SK-N-SH (cell line): ENCODE data around the gene SNRNP200. TPM values are rescaled to one million over a fixed set of nuclear protein-coding genes. Genes with fewer than 3 reads are reported as not detected.

ENCODE experiments used
- CTCF ChIA-PET: fragments of 300-600, 350-600 bp; formaldehyde crosslinking; extraction: SDS; loops from one replicate; lab custom pipeline; 2021; lab: Yijun Ruan, JAX
- POLR2A ChIA-PET: fragments of 350-600 bp; sonication (Branson Sonifier 250); formaldehyde crosslinking; extraction: SDS; loops from one replicate; lab custom pipeline; 2020; ENCODE audit warnings: antibody characterized with exemption, inconsistent platforms; lab: Yijun Ruan, JAX
- DNase-seq: peaks from one replicate; pipeline ENCODE4 v3.0.0; 2012
- H2AFZ ChIP-seq: fragments of 200-600 bp; sonication (generic); 2 replicates; pipeline ENCODE4 v1.8.1; 2016; ENCODE audit warnings: antibody characterized with exemption, mild to moderate bottlenecking, low read depth
- H3F3A ChIP-seq: fragments of 200-600 bp; sonication (generic); replicated peaks from 2 replicates; pipeline ENCODE3; 2016; ENCODE audit warnings: antibody characterized with exemption, mild to moderate bottlenecking; ENCODE audit not compliant: insufficient read depth
- H3K27ac ChIP-seq, 2 experiments: fragments of 200-500 bp in 1 of 2; fragments of 200-600 bp in 1 of 2; sonication (Bioruptor generic) in 1 of 2; sonication (generic), shearing (Covaris generic) in 1 of 2; 2 replicates each; pipeline versions ENCODE4 v1.5.1 to v1.6.1; 2014 to 2016; ENCODE audit warnings: low read depth in 2 of 2, inconsistent platforms in 1 of 2, low read length in 1 of 2, mild to moderate bottlenecking in 1 of 2, mixed read lengths in 1 of 2
- H3K27me3 ChIP-seq: fragments of 200-600 bp; sonication (generic), shearing (Covaris generic); 2 replicates; pipeline ENCODE4 v1.6.1; 2016; ENCODE audit warnings: mixed run types; ENCODE audit not compliant: insufficient read depth
- H3K36me3 ChIP-seq, 2 experiments: fragments of 200-500 bp in 1 of 2; fragments of 200-600 bp in 1 of 2; sonication (Bioruptor generic) in 1 of 2; sonication (generic) in 1 of 2; replicated peaks in 1 of 2; 2 replicates each; pipeline versions ENCODE3 to v1.5.1; 2014 to 2016; ENCODE audit warnings: low read length in 1 of 2, mild to moderate bottlenecking in 1 of 2; ENCODE audit not compliant: insufficient read depth in 2 of 2, control insufficient read depth in 1 of 2
- H3K4me1 ChIP-seq, 2 experiments: fragments of 200-500 bp in 1 of 2; fragments of 200-600 bp in 1 of 2; sonication (Bioruptor generic) in 1 of 2; sonication (generic), shearing (Covaris generic) in 1 of 2; 2 replicates each; pipeline versions ENCODE4 v1.5.1 to v1.6.1; 2014 to 2016; ENCODE audit warnings: low read depth in 1 of 2, low read length in 1 of 2, mixed run types in 1 of 2; ENCODE audit not compliant: insufficient read depth in 2 of 2, control insufficient read depth in 1 of 2
- H3K4me2 ChIP-seq: fragments of 200-600 bp; sonication (generic), shearing (Covaris generic); 2 replicates; pipeline ENCODE4 v1.6.1; 2017; ENCODE audit warnings: mixed run types
- H3K4me3 ChIP-seq, 2 experiments: fragments of 200-500 bp in 1 of 2; fragments of 200-600 bp in 1 of 2; sonication (Bioruptor generic) in 1 of 2; sonication (generic), shearing (Covaris generic) in 1 of 2; 2 replicates each; pipeline versions ENCODE4 v1.5.1 to v1.8.1; 2014 to 2016; ENCODE audit warnings: low read depth in 2 of 2, inconsistent platforms in 1 of 2, low read length in 1 of 2, mild to moderate bottlenecking in 1 of 2, mixed read lengths in 1 of 2, moderate library complexity in 1 of 2
- H3K79me2 ChIP-seq: fragments of 200-600 bp; sonication (generic); 2 replicates; pipeline ENCODE4 v1.8.1; 2017; ENCODE audit warnings: mild to moderate bottlenecking; ENCODE audit not compliant: insufficient read depth
- H3K9ac ChIP-seq: fragments of 200-600 bp; sonication (generic); 2 replicates; pipeline ENCODE4 v1.6.1; 2017; ENCODE audit warnings: mixed run types
- H3K9me2 ChIP-seq: fragments of 200-600 bp; sonication (generic); 2 replicates; pipeline ENCODE4 v1.6.1; 2017; ENCODE audit warnings: mixed run types
- H3K9me3 ChIP-seq: fragments of 200-600 bp; sonication (generic); 2 replicates; pipeline ENCODE4 v1.6.1; 2017; ENCODE audit warnings: mixed run types, mild to moderate bottlenecking, moderate library complexity
- H4K20me1 ChIP-seq: fragments of 200-600 bp; sonication (generic); 2 replicates; pipeline ENCODE4 v1.6.1; 2017; ENCODE audit warnings: mild to moderate bottlenecking, mixed run types; ENCODE audit not compliant: insufficient read depth
- CHD2 ChIP-seq: fragments of 150-350 bp; IDR thresholded peaks from 2 replicates; pipeline ENCODE4 v1.6.1; 2018; ENCODE audit warnings: low read length; ENCODE audit not compliant: partially characterized antibody
- EP300 ChIP-seq, 2 experiments: IDR thresholded peaks; 2 replicates each; pipeline versions ENCODE4 v1.4.0 to v1.6.1; 2012; ENCODE audit warnings: borderline replicate concordance in 1 of 2, low read depth in 1 of 2, low read length in 1 of 2
- FOXM1 ChIP-seq: IDR thresholded peaks from 2 replicates; pipeline ENCODE4 v1.4.0; 2012; ENCODE audit warnings: low read depth, mild to moderate bottlenecking
- GATA2 ChIP-seq: sonication (generic); formaldehyde crosslinking; IDR thresholded peaks from 2 replicates; pipeline ENCODE4 v1.5.0; 2020; ENCODE audit warnings: mild to moderate bottlenecking, missing genetic modification reagents
- JUND ChIP-seq: IDR thresholded peaks from 2 replicates; pipeline ENCODE4 v1.4.0; 2012
- RAD21 ChIP-seq: IDR thresholded peaks from 2 replicates; pipeline ENCODE4 v1.6.1; 2012; ENCODE audit warnings: mild to moderate bottlenecking, low read length
- RFX5 ChIP-seq: IDR thresholded peaks from 2 replicates; pipeline ENCODE4 v1.6.1; 2012; ENCODE audit warnings: mild to moderate bottlenecking, improper control_type of control experiment, low read length
- RXRA ChIP-seq: IDR thresholded peaks from 2 replicates; pipeline ENCODE4 v1.4.0; 2012; ENCODE audit warnings: low read depth, mild to moderate bottlenecking, borderline replicate concordance
- SIN3A ChIP-seq: IDR thresholded peaks from 2 replicates; pipeline ENCODE4 v1.6.1; 2012; ENCODE audit warnings: low read depth, mild to moderate bottlenecking, low read length, moderate library complexity, borderline replicate concordance
- YY1 ChIP-seq: IDR thresholded peaks from 2 replicates; pipeline ENCODE4 v1.4.0; 2012; ENCODE audit warnings: low read depth, mild to moderate bottlenecking
- WGBS: methylation state at CpG from one replicate; pipeline ENCODE4 v1.1.6; 2017; ENCODE audit warnings: low lambda C conversion rate; 5-methylcytosine and 5-hydroxymethylcytosine counted together
- polyA plus RNA-seq, 3 experiments: library from polyadenylated mRNA; depleted of rRNA; stranded (reverse); fragments of >200 nt; gene quantifications; 2 replicates each; pipeline ENCODE4 v1.2.3, GENCODE V29; 2012
- TF ChIP-seq, protein P1 (sequence below): IDR thresholded peaks from 2 replicates; pipeline ENCODE4 v1.4.0; 2012; ENCODE audit warnings: low read depth
- TF ChIP-seq, protein P2 (sequence below): IDR thresholded peaks from 2 replicates; pipeline ENCODE4 v1.4.0; 2012; ENCODE audit warnings: low read depth, borderline replicate concordance
- TF ChIP-seq, protein P3 (sequence below): fragments of 150-350 bp; IDR thresholded peaks from 2 replicates; pipeline ENCODE4 v1.6.1; 2017; ENCODE audit warnings: antibody characterized with exemption, low read length, low read depth, borderline replicate concordance
- TF ChIP-seq, protein P4 (sequence below): fragments of 200-600 bp; sonication (generic); IDR thresholded peaks from 2 replicates; pipeline ENCODE4 v1.6.1; 2017; ENCODE audit warnings: antibody characterized with exemption, mild to moderate bottlenecking, moderate library complexity

The SNRNP200 gene
- polyA plus RNA-seq, 1 of the 3 experiments (the other 2 are of a cell fraction), result 165 TPM

DNA sequence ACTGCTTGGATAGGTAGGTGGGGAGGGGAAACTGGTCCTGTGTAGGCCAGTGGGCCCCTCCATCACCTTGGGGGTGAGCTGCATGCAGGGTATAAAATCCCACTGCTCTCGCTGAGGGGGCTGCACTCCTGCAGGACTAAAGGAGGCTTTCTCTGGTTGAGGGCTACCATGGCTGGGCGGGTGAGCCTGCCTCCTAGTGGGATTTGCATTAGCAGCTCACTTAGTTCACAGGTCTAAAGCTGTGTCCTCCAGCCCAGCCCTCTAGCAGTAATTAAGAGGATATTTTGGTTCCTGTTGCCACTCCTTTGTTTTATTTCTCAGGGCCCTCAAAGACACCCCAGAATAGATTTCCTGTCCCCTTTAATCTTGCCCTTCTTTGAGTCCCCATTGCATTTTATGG, 64.1 kb downstream of the SNRNP200 start:
- H3K27me3 ChIP-seq, result no peaks in the 10 kb centered on the region
- no peaks in the 10 kb centered on the region for H4K20me1 ChIP-seq
- no peak overlapping the region for H2AFZ ChIP-seq
- WGBS, result 93% methylated on average over 2 of the region's 2 CpGs
- no peaks in the 10 kb centered on the region for H3K9me3 ChIP-seq
- H3K9ac ChIP-seq, result no peak overlapping the region
- no peak for TF ChIP-seq YY1
- no peak for TF ChIP-seq RFX5
- no peak for TF ChIP-seq RAD21
- TF ChIP-seq EP300 (IDR thresholded peaks at IDR 0.05; ENCODE audit: borderline replicate concordance in 1 of 2, low read depth in 1 of 2, low read length in 1 of 2), result no peak
- TF ChIP-seq GATA2 (CRISPR knock-in tag), result no peak
- no peak for TF ChIP-seq CHD2
- no peak for TF ChIP-seq JUND
- TF ChIP-seq SIN3A, result no peak
- TF ChIP-seq, protein P1, sequence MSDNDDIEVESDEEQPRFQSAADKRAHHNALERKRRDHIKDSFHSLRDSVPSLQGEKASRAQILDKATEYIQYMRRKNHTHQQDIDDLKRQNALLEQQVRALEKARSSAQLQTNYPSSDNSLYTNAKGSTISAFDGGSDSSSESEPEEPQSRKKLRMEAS, result no peak
- TF ChIP-seq FOXM1, result no peak
- no peak for TF ChIP-seq RXRA
- TF ChIP-seq, protein P2, sequence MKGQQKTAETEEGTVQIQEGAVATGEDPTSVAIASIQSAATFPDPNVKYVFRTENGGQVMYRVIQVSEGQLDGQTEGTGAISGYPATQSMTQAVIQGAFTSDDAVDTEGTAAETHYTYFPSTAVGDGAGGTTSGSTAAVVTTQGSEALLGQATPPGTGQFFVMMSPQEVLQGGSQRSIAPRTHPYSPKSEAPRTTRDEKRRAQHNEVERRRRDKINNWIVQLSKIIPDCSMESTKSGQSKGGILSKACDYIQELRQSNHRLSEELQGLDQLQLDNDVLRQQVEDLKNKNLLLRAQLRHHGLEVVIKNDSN, result no peak
- TF ChIP-seq, protein P3, sequence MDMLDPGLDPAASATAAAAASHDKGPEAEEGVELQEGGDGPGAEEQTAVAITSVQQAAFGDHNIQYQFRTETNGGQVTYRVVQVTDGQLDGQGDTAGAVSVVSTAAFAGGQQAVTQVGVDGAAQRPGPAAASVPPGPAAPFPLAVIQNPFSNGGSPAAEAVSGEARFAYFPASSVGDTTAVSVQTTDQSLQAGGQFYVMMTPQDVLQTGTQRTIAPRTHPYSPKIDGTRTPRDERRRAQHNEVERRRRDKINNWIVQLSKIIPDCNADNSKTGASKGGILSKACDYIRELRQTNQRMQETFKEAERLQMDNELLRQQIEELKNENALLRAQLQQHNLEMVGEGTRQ, result no peak
- TF ChIP-seq, protein P4, sequence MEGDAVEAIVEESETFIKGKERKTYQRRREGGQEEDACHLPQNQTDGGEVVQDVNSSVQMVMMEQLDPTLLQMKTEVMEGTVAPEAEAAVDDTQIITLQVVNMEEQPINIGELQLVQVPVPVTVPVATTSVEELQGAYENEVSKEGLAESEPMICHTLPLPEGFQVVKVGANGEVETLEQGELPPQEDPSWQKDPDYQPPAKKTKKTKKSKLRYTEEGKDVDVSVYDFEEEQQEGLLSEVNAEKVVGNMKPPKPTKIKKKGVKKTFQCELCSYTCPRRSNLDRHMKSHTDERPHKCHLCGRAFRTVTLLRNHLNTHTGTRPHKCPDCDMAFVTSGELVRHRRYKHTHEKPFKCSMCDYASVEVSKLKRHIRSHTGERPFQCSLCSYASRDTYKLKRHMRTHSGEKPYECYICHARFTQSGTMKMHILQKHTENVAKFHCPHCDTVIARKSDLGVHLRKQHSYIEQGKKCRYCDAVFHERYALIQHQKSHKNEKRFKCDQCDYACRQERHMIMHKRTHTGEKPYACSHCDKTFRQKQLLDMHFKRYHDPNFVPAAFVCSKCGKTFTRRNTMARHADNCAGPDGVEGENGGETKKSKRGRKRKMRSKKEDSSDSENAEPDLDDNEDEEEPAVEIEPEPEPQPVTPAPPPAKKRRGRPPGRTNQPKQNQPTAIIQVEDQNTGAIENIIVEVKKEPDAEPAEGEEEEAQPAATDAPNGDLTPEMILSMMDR, result no peak
- POLR2A ChIA-PET, result no interaction called here
- H3K4me1 ChIP-seq, result no peaks in the 10 kb centered on the region; a peak in 1 of 4 replicates
- no peak overlapping the region for H3K27ac ChIP-seq
- no peaks in the 10 kb centered on the region for H3F3A ChIP-seq
- H3K9me2 ChIP-seq, result no peaks in the 10 kb centered on the region
- DNase-seq, result no peak
- no peak overlapping the region for H3K4me3 ChIP-seq
- H3K4me2 ChIP-seq, result no peak overlapping the region
- H3K79me2 ChIP-seq, result no peaks in the 10 kb centered on the region
- CTCF ChIA-PET, result interaction anchor here (0.7 kb wide), 1 partner anchor 19 kb away, joined by 3 read pairs; no protein-coding TSS in a partner anchor
- no peaks in the 10 kb centered on the region for H3K36me3 ChIP-seq
